Thyroid gland (tissue), 4 donors: ENCODE results near the gene AGBL4.

Experiments used
- CTCF ChIP-seq, 6 experiments: fragments of 200-600 bp in 3 of 6; fragments of 450-650 bp in 3 of 6; sonication (generic) in 3 of 6; IDR thresholded peaks; one replicate each; pipeline ENCODE4 v1.5.1; 2016 to 2019; ENCODE audit warnings: antibody characterized with exemption in 6 of 6, mild to moderate bottlenecking in 2 of 6, inconsistent platforms in 1 of 6, moderate library complexity in 1 of 6
- POLR2A ChIP-seq, 2 donors: fragments of 450-650 bp; IDR thresholded peaks; one replicate each; pipeline ENCODE4 v1.6.1; 2017; ENCODE audit warnings: antibody characterized with exemption in 2 of 2, mild to moderate bottlenecking in 2 of 2, moderate library complexity in 1 of 2

- TF ChIP-seq POLR2A (IDR thresholded peaks at IDR 0.05) (no peak), CTCF (IDR thresholded peaks at IDR 0.05) (no peak)
Observed at GRCh38 chr1:48917901-48918603, 1105.7 kb downstream of the AGBL4 start.
